H4 (cell line): ENCODE results near the gene INPP5B. TPM values are rescaled to one million over a fixed set of nuclear protein-coding genes. Genes with fewer than 3 reads are reported as not detected.
A peak's percentile ranks its signal among the peaks of the same experiment; 100 is the strongest.

Experiments
- DNase-seq: peaks from one replicate; pipeline ENCODE4 v3.0.0-alpha.2; 2015; ENCODE audit warnings: low spot score
- total RNA-seq: library from RNA; depleted of rRNA; stranded (reverse); fragments of >200 nt; shearing (Covaris generic); gene quantifications from 2 replicates; pipeline ENCODE4 v1.2.3, GENCODE V29; 2014; rRNA removed

The INPP5B gene
- total RNA-seq, 1 experiment from 2014 or later, result 10.3 TPM

DNA sequence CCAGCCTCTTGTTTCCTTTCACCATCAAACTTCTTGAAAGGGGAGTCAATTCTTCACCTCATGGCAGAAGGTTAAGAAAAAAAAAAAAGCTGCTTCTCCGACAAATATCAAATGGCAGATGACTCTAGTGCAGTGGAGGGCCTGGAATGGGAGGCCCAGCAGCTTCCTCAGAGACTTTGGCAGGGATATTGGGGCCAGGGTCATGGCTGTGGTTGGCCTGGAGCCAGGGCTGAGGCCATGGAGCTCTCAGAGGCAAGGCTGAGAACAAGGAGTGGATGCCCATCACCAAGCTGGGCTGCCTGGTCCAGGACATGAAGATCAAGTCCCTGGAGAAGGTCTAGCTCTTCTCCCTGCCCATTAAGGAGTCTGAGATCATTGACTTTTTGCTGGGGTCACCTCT lies 106.1 kb downstream of the INPP5B start:
- no peak for DNase-seq

- DNase-seq, result no peak
These were observed 107.2 kb downstream of the INPP5B start for GRCh38 chr1:37839676-37840075.

DNA sequence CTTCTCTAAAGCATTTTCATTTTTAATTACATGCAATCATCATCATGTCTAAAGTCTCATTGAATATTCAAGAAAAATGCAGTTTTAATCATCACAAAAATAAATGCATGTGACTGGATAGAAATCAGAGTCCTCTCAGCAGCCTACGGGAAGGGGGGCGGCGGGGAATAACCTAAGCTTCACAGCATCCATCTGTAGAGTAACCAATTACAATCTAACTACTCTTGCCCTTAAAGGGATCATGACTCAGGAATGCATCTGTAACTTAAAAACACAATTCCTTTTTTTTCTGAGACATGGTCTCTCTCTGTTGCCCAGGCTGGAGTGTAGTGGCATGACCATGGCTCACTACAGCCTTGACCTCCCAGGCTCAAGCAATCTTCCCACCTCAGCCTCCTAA lies 110.1 kb downstream of the INPP5B start:
- no peak for DNase-seq

- no peak for DNase-seq
These were observed 115.0 kb downstream of the INPP5B start for GRCh38 chr1:37831809-37832208.

- no peak for DNase-seq
These were observed 115.7 kb downstream of the INPP5B start for GRCh38 chr1:37831109-37831508.

- DNase-seq, result no peak
These were observed 118.3 kb downstream of the INPP5B start for GRCh38 chr1:37828410-37829074.

GRCh38 chr1:37825506-37825905 lies 121.3 kb downstream of the INPP5B start:
- DNase-seq, result no peak

GRCh38 chr1:37824001-37824400 lies 122.9 kb downstream of the INPP5B start:
- DNase-seq, result no peak

GRCh38 chr1:37822906-37823815 lies 123.7 kb downstream of the INPP5B start:
- no peak for DNase-seq

DNA sequence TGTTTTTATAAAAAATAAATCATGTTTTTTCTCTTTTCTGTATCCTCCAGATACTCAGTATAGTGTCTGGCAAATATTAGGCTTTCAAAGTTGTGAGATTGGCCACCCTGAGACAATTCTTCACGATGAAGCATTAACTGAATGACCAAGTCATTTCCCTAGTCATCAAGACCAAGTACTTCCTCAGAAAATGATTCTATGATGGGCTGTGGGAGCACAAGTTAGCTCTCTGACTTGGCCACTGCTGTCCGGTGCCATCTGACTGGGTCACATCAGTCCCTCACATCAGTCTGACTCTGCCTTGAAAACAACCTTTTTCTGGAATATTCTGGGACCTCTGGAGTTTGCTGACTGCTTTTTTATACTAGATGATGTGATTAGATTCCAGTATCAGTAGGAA lies 125.4 kb downstream of the INPP5B start:
- DNase-seq, result no peak

GRCh38 chr1:37817481-37817880 lies 129.4 kb downstream of the INPP5B start:
- no peak for DNase-seq

GRCh38 chr1:37814252-37814651 lies 132.6 kb downstream of the INPP5B start:
- DNase-seq, result no peak

DNA sequence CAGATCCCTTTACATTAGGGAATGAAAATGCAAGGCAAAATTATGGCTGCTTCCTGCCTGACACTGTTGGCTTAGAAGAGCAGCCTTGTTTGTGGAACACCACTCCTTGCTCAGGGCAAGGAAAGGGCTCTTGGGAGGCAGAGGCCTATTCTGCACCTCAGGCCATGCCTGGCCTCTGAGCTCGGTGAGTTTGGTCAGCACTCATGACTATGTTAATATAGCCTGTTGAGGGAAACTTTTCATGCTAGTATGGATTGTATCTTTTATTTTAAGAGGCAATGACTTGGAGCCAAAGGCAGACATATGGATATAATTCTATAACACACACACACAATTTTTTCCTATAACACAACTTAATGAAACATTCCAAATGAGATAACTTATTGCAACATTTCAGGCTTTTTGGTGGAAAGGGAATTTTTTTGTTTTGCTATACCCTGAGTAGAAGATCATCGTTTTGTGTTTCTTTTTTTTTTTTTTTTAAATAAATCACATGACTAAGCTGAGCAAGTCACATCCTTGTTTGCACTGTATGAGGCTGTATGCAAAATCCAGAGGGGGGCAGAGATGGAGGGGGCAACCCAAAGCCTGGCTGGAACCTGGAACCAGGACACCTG lies 133.2 kb downstream of the INPP5B start:
- no peak for DNase-seq

DNA sequence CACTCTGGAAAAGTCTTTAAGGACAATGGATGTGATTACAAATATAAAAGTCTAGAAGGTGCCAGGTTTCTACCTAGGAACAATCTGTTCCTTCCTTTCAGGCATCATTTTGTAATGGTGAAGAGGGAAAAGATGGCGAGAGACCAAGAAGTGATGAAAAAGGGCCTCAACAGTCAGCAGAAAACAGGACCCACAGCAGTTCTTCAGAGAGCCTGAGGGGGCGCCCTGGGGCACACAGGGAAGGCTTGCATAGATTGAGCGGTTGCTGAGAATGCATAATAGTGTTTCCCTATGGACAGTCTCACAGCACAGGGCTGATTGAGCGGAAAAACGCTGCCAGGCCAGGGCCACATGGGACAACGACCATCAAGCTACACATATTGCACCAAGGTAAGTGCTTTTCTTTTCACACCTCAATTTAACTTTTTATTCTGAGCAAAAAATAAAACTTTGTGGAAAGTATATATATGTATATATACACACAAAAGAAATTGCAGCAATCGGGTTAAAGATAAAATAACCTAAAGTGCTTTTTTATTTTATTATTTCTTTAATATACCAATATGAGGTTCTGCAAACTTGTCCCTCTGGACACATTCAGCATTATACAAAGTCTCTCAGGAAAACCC lies 135.7 kb downstream of the INPP5B start:
- peak; percentile 74 for DNase-seq

Other genes with a start within 250 kb of the INPP5B start
- gene EPHA10, start 181.9 kb downstream of the INPP5B start, total RNA-seq, result not detected in 2 replicates
- gene MANEAL, start 153.2 kb downstream of the INPP5B start, total RNA-seq, result 8.9 and 10.4 TPM in 2 replicates
- 27.2 and 42.2 TPM in 2 replicates for gene C1orf122, start 139.3 kb downstream of the INPP5B start, total RNA-seq
- gene YRDC, start 138.8 kb downstream of the INPP5B start, total RNA-seq, result 29.2 and 32.7 TPM in 2 replicates
- 2.0 TPM in 2 replicates for gene MTF1, start 87.5 kb downstream of the INPP5B start, total RNA-seq
- gene SF3A3, start 43.0 kb upstream of the INPP5B start, total RNA-seq, result 124 and 163 TPM in 2 replicates
- 16.5 and 20.3 TPM in 2 replicates for gene FHL3, start 58.5 kb upstream of the INPP5B start, total RNA-seq
- gene UTP11, start 65.7 kb upstream of the INPP5B start, total RNA-seq, result 80.0 and 87.3 TPM in 2 replicates
- not detected in 2 replicates for gene POU3F1, start 99.7 kb upstream of the INPP5B start, total RNA-seq